ENCODE data around the gene SLC35D3. TPM values are rescaled to one million over a fixed set of nuclear protein-coding genes. Genes with fewer than 3 reads are reported as not detected.

SLC35D3 gene
- total RNA-seq, 6 experiments from 2014 or later, result not detected

DNA sequence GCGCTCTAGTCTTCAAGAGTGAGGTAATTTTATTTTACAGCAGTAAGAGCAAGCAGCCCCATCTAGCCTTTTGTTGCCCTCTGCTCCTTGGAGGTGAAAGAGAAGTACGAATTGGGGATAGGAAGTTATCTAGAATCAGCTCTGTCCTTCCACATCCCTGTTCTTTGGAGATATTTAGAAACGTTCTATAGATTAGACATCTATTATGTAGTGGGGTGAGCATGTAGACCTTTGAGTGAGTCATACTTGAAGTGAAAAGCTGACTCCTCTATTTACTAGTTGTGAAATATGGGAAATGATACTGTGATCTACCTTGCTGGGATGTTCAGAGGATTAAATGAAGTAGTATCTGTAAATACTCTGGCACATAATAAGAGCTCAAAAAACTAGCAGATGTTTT is 36.0 kb upstream of the SLC35D3 start:
- H3K9me3 ChIP-seq, result no peaks in the 10 kb centered on the region
- no peak for DNase-seq
- no peaks in the 10 kb centered on the region for H3K4me1 ChIP-seq
- TF ChIP-seq, protein P1, sequence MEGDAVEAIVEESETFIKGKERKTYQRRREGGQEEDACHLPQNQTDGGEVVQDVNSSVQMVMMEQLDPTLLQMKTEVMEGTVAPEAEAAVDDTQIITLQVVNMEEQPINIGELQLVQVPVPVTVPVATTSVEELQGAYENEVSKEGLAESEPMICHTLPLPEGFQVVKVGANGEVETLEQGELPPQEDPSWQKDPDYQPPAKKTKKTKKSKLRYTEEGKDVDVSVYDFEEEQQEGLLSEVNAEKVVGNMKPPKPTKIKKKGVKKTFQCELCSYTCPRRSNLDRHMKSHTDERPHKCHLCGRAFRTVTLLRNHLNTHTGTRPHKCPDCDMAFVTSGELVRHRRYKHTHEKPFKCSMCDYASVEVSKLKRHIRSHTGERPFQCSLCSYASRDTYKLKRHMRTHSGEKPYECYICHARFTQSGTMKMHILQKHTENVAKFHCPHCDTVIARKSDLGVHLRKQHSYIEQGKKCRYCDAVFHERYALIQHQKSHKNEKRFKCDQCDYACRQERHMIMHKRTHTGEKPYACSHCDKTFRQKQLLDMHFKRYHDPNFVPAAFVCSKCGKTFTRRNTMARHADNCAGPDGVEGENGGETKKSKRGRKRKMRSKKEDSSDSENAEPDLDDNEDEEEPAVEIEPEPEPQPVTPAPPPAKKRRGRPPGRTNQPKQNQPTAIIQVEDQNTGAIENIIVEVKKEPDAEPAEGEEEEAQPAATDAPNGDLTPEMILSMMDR (IDR thresholded peaks at IDR 0.05), result no peak
- no peak for TF ChIP-seq POLR2A (IDR thresholded peaks at IDR 0.05)
- intact Hi-C loops (cut with DNase I), result no loop called here
- WGBS (ENCODE audit: insufficient coverage, low coverage, low lambda C conversion rate, missing lambda C conversion rate), result 64% methylated on average over 3 of the region's 3 CpGs
- no peak overlapping the region for H3K4me3 ChIP-seq
- H3K27ac ChIP-seq, result no peak overlapping the region
- no peaks in the 10 kb centered on the region for H3K27me3 ChIP-seq
- peak in 1 of 4 donors; percentile 87 for ATAC-seq
- H3K36me3 ChIP-seq, result no peaks in the 10 kb centered on the region

DNA sequence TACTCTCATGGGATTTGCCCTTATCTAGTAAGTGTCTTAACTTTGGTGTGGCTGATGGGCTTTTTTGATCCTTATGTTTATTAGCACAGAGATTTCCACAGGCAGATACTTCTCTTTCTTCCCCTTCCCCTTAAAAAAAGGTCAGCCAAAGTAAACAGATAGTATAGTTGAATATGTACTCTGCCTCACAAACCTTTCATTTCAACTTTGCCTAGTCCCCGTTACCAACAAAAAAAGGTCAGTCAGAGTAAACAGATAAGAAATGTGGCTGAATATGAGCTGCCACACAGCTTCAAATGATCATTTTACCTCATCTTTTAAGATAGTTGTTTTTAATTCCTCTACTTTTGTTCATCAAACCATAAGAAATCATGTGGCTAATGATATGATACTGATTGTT is 34.1 kb upstream of the SLC35D3 start:
- no peaks in the 10 kb centered on the region for H3K9me3 ChIP-seq
- no peak for ATAC-seq
- intact Hi-C loops (cut with DNase I), result no loop called here
- H3K27ac ChIP-seq, result no peak overlapping the region
- DNase-seq, result no peak
- TF ChIP-seq, protein P1 (IDR thresholded peaks at IDR 0.05), result no peak
- 55% methylated on average over 1 of the region's 1 CpG for WGBS (ENCODE audit: insufficient coverage, low coverage, low lambda C conversion rate, missing lambda C conversion rate)
- no peaks in the 10 kb centered on the region for H3K27me3 ChIP-seq
- H3K4me3 ChIP-seq, result no peak overlapping the region
- no peaks in the 10 kb centered on the region for H3K4me1 ChIP-seq
- no peaks in the 10 kb centered on the region for H3K36me3 ChIP-seq

DNA sequence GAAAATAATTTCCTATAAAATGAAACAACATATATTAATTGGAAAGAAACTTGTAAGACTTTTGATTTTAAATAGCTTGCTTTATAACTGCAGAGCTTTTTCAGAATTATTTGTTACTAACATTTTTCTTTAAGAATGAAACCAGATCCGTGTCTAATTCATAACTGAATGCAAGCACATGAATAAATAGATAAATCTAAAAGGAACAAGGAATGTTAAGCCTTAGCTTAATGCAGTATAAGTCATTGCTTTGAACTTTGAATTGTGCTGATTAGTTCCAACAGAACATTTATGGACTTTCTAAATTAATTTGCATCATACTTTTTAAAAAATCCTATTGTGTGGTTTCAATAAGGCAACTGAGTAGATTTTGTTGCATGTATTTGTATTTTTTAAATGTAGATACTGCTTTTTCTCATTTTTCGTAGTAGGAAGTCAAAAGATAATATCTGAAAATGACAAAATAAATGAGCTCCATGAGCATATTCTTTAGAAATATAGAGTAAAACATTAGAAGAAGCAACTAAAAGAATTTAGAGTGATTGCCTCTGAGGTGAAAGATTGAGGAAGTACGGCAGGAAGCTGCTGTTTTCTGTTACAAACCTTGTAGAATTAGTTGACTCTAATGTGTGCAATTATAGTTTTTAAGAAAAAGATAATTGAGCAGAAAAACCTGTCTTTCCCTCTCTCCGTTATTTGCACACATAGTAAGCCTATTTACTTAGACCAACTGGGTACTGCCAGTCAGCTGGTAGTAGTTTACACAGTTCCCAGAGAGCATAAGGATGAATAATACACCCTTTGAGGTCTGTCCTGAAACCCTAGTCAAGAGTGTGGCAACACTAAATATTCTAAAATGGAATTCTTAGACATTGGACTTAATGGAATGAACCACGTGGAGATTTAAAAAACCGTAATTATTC is 32.6 kb upstream of the SLC35D3 start:
- Histone ChIP-seq H3K4me1 (no peaks in the 10 kb centered on the region), H3K27me3 (no peaks in the 10 kb centered on the region), H3K27ac (no peak overlapping the region), H3K4me3 (no peak overlapping the region), H3K9me3 (no peaks in the 10 kb centered on the region), H3K36me3 (no peaks in the 10 kb centered on the region)
- no peak for ATAC-seq
- DNase-seq, result no peak
- intact Hi-C loops (cut with DNase I), result no loop called here
- 62% methylated on average over 6 of the region's 6 CpGs for WGBS (ENCODE audit: insufficient coverage, low coverage, low lambda C conversion rate, missing lambda C conversion rate)
- TF ChIP-seq POLR2A (IDR thresholded peaks at IDR 0.05), result no peak
- TF ChIP-seq, protein P1 (IDR thresholded peaks at IDR 0.05), result no peak

DNA sequence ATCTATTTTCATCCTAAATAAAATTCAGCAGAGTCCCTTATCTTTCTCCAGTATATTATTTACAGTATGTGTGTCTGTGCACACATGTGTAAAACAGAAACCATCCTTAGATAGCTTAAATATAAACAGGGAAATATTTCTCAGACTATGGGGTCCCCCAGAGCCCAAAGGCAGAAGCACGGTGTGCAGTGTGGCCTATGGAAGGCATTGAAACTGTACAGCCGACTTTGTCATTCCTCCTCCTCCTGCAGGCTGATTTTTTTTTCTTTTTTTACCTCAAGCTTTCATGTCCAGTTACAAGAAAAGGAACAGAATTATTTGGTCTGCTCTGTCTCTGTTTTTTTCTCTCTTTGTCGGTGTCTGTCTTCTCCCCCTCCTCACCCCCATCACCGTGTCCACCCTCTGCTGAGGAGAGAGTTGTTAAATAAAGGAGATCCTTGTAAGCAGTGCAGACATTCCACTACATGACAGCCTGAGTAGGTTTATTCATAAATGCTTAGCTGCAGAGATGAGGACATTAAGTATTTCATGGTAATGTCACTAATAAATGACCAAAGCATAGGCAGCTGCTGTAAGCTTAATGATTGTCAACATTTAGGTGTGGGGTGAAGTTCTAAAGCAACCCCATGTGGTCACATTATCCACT is 31.8 kb upstream of the SLC35D3 start:
- H3K36me3 ChIP-seq, result no peaks in the 10 kb centered on the region
- no peaks in the 10 kb centered on the region for H3K9me3 ChIP-seq
- no peak for ATAC-seq
- no peaks in the 10 kb centered on the region for H3K27me3 ChIP-seq
- intact Hi-C loops (cut with DNase I), result no loop called here
- no peaks in the 10 kb centered on the region for H3K4me1 ChIP-seq
- no peak overlapping the region for H3K27ac ChIP-seq
- no peak for DNase-seq
- TF ChIP-seq, protein P1 (IDR thresholded peaks at IDR 0.05), result no peak
- TF ChIP-seq POLR2A (IDR thresholded peaks at IDR 0.05), result no peak
- 87% methylated on average over 4 of the region's 4 CpGs for WGBS (ENCODE audit: insufficient coverage, low coverage, low lambda C conversion rate, missing lambda C conversion rate)
- no peak overlapping the region for H3K4me3 ChIP-seq
